Measurements from ENCODE around the gene C1QL2. TPM values are rescaled to one million over a fixed set of nuclear protein-coding genes. Genes with fewer than 3 reads are reported as not detected.

Gene C1QL2
- total RNA-seq, 1 experiment from 2014 or later: not detected

DNA sequence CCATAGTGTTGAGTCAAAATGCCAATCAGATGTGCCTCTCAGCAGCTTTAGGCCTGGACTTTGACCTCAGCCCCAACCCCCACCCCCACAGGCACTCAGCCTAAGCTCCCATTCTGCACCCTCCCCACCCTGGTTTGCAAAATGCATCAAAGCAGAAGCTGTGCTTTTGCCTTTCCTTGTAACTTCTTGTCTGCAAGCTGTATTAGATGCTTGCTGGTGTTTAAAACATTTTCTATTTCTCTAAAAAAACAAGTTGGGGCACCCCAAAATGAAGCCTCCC is 38.5 kb upstream of the C1QL2 start:
- Histone ChIP-seq H3K4me1 (ENCODE audit: control insufficient read depth in 1 of 2, insufficient read depth in 2 of 2, low read length in 2 of 2) (no peaks in the 10 kb centered on the region), H3K9me3 (ENCODE audit: control insufficient read depth in 1 of 2, insufficient read depth in 1 of 2, low read depth in 1 of 2, low read length in 2 of 2) (no peaks in the 10 kb centered on the region), H3K79me2 (ENCODE audit: insufficient read depth, low read length) (no peaks in the 10 kb centered on the region), H3K9me2 (ENCODE audit: insufficient read depth) (no peaks in the 10 kb centered on the region), H3K27ac (ENCODE audit: low read depth, low read length) (no peak overlapping the region), H3K27me3 (ENCODE audit: insufficient read depth, low read length) (peaks cover 48% of the 10 kb centered on the region; the same call in 1 of the 2 replicates), H3K4me2 (ENCODE audit: low read length) (no peak overlapping the region), H4K20me1 (ENCODE audit: insufficient read depth) (no peaks in the 10 kb centered on the region), H3K9ac (ENCODE audit: low read length) (no peak overlapping the region), H3K4me3 (replicated peaks in 1 of 2; ENCODE audit: low read depth in 1 of 2, low read length in 2 of 2) (no peak overlapping the region), H2AFZ (ENCODE audit: low read depth, low read length, poor library complexity, severe bottlenecking) (no peak overlapping the region), H3K36me3 (ENCODE audit: control insufficient read depth in 1 of 2, insufficient read depth in 2 of 2, low read length in 2 of 2) (no peaks in the 10 kb centered on the region)
- ChIA-PET CTCF (no interaction called here), POLR2A (no interaction called here), RAD21 (ENCODE audit: low non-redundant PET in 1 of 2, low total read pairs in 2 of 2, uncharacterized antibody in 2 of 2, unreplicated experiment in 2 of 2) (interaction anchor here in 1 of 2 experiments (1.3 kb wide), 1 partner anchor 56 kb away, joined by 3 read pairs; no protein-coding TSS in a partner anchor)
- TF ChIP-seq TCF7L2 (IDR thresholded peaks at IDR 0.05; ENCODE audit: borderline replicate concordance, extremely low read depth, insufficient read depth, insufficient read length): no peak
- no peak for TF ChIP-seq POLR2A (IDR thresholded peaks at IDR 0.05; ENCODE audit: borderline replicate concordance, extremely low read depth, insufficient read depth, insufficient read length)
- TF ChIP-seq FOSL1 (IDR thresholded peaks at IDR 0.05; ENCODE audit: low read depth): no peak
- TF ChIP-seq, protein P1, sequence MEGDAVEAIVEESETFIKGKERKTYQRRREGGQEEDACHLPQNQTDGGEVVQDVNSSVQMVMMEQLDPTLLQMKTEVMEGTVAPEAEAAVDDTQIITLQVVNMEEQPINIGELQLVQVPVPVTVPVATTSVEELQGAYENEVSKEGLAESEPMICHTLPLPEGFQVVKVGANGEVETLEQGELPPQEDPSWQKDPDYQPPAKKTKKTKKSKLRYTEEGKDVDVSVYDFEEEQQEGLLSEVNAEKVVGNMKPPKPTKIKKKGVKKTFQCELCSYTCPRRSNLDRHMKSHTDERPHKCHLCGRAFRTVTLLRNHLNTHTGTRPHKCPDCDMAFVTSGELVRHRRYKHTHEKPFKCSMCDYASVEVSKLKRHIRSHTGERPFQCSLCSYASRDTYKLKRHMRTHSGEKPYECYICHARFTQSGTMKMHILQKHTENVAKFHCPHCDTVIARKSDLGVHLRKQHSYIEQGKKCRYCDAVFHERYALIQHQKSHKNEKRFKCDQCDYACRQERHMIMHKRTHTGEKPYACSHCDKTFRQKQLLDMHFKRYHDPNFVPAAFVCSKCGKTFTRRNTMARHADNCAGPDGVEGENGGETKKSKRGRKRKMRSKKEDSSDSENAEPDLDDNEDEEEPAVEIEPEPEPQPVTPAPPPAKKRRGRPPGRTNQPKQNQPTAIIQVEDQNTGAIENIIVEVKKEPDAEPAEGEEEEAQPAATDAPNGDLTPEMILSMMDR (IDR thresholded peaks at IDR 0.05 in 2 of 3, conservative IDR thresholded peaks at IDR 0.05 in 1 of 3; ENCODE audit: borderline replicate concordance in 1 of 3, insufficient read depth in 1 of 3, low read depth in 2 of 3, low read length in 2 of 3): no peak
- TF ChIP-seq POLR2AphosphoS5 (IDR thresholded peaks at IDR 0.05; ENCODE audit: low read depth, low read length): no peak
- TF ChIP-seq, protein P2, sequence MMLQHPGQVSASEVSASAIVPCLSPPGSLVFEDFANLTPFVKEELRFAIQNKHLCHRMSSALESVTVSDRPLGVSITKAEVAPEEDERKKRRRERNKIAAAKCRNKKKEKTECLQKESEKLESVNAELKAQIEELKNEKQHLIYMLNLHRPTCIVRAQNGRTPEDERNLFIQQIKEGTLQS (IDR thresholded peaks at IDR 0.05): no peak
- TF ChIP-seq SP1 (IDR thresholded peaks at IDR 0.05; ENCODE audit: low read depth): no peak
- TF ChIP-seq ELF1 (IDR thresholded peaks at IDR 0.05; ENCODE audit: borderline replicate concordance, low read depth): no peak
- TF ChIP-seq ZNF274 (IDR thresholded peaks at IDR 0.05; ENCODE audit: low read depth, low read length): no peak
- no peak for TF ChIP-seq EGR1 (IDR thresholded peaks at IDR 0.05; ENCODE audit: low read depth)
- TF ChIP-seq, protein P3, sequence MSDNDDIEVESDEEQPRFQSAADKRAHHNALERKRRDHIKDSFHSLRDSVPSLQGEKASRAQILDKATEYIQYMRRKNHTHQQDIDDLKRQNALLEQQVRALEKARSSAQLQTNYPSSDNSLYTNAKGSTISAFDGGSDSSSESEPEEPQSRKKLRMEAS (IDR thresholded peaks at IDR 0.05): no peak
- no peak for TF ChIP-seq ZFX (IDR thresholded peaks at IDR 0.05)
- TF ChIP-seq, protein P4, sequence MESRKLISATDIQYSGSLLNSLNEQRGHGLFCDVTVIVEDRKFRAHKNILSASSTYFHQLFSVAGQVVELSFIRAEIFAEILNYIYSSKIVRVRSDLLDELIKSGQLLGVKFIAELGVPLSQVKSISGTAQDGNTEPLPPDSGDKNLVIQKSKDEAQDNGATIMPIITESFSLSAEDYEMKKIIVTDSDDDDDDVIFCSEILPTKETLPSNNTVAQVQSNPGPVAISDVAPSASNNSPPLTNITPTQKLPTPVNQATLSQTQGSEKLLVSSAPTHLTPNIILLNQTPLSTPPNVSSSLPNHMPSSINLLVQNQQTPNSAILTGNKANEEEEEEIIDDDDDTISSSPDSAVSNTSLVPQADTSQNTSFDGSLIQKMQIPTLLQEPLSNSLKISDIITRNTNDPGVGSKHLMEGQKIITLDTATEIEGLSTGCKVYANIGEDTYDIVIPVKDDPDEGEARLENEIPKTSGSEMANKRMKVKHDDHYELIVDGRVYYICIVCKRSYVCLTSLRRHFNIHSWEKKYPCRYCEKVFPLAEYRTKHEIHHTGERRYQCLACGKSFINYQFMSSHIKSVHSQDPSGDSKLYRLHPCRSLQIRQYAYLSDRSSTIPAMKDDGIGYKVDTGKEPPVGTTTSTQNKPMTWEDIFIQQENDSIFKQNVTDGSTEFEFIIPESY (IDR thresholded peaks at IDR 0.05; ENCODE audit: extremely low read depth, insufficient replicate concordance, low read length): no peak
- TF ChIP-seq, protein P5, sequence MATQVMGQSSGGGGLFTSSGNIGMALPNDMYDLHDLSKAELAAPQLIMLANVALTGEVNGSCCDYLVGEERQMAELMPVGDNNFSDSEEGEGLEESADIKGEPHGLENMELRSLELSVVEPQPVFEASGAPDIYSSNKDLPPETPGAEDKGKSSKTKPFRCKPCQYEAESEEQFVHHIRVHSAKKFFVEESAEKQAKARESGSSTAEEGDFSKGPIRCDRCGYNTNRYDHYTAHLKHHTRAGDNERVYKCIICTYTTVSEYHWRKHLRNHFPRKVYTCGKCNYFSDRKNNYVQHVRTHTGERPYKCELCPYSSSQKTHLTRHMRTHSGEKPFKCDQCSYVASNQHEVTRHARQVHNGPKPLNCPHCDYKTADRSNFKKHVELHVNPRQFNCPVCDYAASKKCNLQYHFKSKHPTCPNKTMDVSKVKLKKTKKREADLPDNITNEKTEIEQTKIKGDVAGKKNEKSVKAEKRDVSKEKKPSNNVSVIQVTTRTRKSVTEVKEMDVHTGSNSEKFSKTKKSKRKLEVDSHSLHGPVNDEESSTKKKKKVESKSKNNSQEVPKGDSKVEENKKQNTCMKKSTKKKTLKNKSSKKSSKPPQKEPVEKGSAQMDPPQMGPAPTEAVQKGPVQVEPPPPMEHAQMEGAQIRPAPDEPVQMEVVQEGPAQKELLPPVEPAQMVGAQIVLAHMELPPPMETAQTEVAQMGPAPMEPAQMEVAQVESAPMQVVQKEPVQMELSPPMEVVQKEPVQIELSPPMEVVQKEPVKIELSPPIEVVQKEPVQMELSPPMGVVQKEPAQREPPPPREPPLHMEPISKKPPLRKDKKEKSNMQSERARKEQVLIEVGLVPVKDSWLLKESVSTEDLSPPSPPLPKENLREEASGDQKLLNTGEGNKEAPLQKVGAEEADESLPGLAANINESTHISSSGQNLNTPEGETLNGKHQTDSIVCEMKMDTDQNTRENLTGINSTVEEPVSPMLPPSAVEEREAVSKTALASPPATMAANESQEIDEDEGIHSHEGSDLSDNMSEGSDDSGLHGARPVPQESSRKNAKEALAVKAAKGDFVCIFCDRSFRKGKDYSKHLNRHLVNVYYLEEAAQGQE (IDR thresholded peaks at IDR 0.05; ENCODE audit: low read depth): no peak
- TF ChIP-seq EZH2phosphoT487 (IDR thresholded peaks at IDR 0.05; ENCODE audit: borderline replicate concordance): no peak
- TF ChIP-seq CEBPB (IDR thresholded peaks at IDR 0.05; ENCODE audit: low read depth): no peak
- no peak for TF ChIP-seq CBX3 (IDR thresholded peaks at IDR 0.05; ENCODE audit: low read depth)
- TF ChIP-seq YY1 (IDR thresholded peaks at IDR 0.05; ENCODE audit: extremely low read depth, insufficient replicate concordance, low read depth, low read length): no peak
- TF ChIP-seq SIN3A (IDR thresholded peaks at IDR 0.05; ENCODE audit: low read depth): no peak
- TF ChIP-seq RAD21 (IDR thresholded peaks at IDR 0.05; ENCODE audit: low read depth): no peak
- no TSS peak for BruUV-seq (replicated peaks)
- no peak for ATAC-seq
- DNase-seq (ENCODE audit: low read depth, low spot score): no peak
- intact Hi-C loops (cut with micrococcal nuclease): no loop called here
